ENCODE results near the gene GTPBP1. TPM values are rescaled to one million over a fixed set of nuclear protein-coding genes. Genes with fewer than 3 reads are reported as not detected.

Gene GTPBP1
- total and polyA plus RNA-seq, 2 of the 13 experiments (the other 11 are each of a cell fraction or from before 2014, with no cell fraction given) = 22.3 to 27.0 TPM

DNA sequence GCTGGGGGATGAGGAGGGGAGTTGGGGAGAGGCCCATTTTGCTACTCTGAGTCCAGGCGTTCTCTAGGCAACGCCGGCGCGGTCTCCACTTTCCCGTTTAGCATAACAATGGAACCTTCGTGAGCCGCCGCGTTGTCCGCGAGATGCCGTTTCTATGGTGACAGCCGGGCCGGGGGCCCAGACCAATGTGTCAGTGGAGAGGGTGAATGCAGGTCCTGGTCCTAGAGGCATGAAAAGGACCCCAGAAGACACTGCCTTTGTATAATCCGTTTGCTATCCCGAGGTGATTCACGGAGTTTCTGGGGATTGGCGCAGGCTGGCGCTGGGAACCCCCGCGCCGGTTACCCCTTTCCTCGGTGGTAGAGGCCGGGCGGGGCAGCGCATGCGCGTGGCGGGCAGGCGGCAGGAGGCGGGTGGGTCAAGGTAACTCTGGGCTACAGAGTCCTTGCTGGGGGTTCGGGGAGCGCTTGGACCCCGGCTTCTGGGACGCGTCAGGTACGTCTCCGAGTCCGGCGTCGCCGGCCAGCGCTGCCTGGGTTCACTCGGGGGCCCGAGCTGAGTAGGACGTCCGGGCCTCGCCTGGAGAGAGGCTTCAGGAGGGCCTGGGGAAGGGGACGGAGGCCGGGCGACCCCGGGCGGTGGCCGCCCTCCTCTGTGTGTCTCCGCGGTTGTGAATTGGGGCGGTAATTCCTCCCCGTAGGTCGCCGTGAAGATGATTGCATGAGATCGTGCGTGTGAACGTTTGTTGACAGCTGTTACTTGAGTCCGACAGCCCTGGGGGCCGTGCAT lies 49.3 kb upstream of the GTPBP1 start, which contains the start of the genes CBY1 and FAM227A (continued):
- TF ChIP-seq, protein P1, sequence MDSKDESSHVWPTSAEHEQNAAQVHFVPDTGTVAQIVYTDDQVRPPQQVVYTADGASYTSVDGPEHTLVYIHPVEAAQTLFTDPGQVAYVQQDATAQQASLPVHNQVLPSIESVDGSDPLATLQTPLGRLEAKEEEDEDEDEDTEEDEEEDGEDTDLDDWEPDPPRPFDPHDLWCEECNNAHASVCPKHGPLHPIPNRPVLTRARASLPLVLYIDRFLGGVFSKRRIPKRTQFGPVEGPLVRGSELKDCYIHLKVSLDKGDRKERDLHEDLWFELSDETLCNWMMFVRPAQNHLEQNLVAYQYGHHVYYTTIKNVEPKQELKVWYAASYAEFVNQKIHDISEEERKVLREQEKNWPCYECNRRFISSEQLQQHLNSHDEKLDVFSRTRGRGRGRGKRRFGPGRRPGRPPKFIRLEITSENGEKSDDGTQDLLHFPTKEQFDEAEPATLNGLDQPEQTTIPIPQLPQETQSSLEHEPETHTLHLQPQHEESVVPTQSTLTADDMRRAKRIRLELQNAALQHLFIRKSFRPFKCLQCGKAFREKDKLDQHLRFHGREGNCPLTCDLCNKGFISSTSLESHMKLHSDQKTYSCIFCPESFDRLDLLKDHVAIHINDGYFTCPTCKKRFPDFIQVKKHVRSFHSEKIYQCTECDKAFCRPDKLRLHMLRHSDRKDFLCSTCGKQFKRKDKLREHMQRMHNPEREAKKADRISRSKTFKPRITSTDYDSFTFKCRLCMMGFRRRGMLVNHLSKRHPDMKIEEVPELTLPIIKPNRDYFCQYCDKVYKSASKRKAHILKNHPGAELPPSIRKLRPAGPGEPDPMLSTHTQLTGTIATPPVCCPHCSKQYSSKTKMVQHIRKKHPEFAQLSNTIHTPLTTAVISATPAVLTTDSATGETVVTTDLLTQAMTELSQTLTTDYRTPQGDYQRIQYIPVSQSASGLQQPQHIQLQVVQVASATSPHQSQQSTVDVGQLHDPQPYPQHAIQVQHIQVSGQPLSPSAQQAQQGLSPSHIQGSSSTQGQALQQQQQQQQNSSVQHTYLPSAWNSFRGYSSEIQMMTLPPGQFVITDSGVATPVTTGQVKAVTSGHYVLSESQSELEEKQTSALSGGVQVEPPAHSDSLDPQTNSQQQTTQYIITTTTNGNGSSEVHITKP (CRISPR knock-in tag; IDR thresholded peaks at IDR 0.05; ENCODE audit: low read depth) = peak; percentile 100
- TF ChIP-seq ZNF775 (CRISPR knock-in tag; IDR thresholded peaks at IDR 0.05; ENCODE audit: borderline replicate concordance) (no peak), CENPBD1 (CRISPR knock-in tag; IDR thresholded peaks at IDR 0.05; ENCODE audit: borderline replicate concordance, low read depth) (no peak), ZNF234 (CRISPR knock-in tag; conservative IDR thresholded peaks at IDR 0.05) (no peak), CC2D1A (CRISPR knock-in tag; IDR thresholded peaks at IDR 0.05) (0 out of 2 replicates have a peak, but pooled peaks have one; percentile 20), SMC3 (IDR thresholded peaks at IDR 0.05; ENCODE audit: low read length) (no peak), HOXD1 (CRISPR knock-in tag; IDR thresholded peaks at IDR 0.05) (peak; percentile 60; the same call in 1 of the 2 replicates), FOXA3 (CRISPR knock-in tag; IDR thresholded peaks at IDR 0.05) (no peak), ZNF331 (CRISPR knock-in tag; IDR thresholded peaks at IDR 0.05) (no peak), MAFF (IDR thresholded peaks at IDR 0.05; ENCODE audit: low read depth, low read length) (no peak), ZNF777 (CRISPR knock-in tag; IDR thresholded peaks at IDR 0.05) (no peak), PPARG (CRISPR knock-in tag; conservative IDR thresholded peaks at IDR 0.05) (no peak), ZZZ3 (CRISPR knock-in tag; IDR thresholded peaks at IDR 0.05; ENCODE audit: borderline replicate concordance) (0 out of 2 replicates have a peak, but pooled peaks have one; percentile 43), ZNF569 (CRISPR knock-in tag; IDR thresholded peaks at IDR 0.05; ENCODE audit: borderline replicate concordance) (no peak)
- TF ChIP-seq, protein P2, sequence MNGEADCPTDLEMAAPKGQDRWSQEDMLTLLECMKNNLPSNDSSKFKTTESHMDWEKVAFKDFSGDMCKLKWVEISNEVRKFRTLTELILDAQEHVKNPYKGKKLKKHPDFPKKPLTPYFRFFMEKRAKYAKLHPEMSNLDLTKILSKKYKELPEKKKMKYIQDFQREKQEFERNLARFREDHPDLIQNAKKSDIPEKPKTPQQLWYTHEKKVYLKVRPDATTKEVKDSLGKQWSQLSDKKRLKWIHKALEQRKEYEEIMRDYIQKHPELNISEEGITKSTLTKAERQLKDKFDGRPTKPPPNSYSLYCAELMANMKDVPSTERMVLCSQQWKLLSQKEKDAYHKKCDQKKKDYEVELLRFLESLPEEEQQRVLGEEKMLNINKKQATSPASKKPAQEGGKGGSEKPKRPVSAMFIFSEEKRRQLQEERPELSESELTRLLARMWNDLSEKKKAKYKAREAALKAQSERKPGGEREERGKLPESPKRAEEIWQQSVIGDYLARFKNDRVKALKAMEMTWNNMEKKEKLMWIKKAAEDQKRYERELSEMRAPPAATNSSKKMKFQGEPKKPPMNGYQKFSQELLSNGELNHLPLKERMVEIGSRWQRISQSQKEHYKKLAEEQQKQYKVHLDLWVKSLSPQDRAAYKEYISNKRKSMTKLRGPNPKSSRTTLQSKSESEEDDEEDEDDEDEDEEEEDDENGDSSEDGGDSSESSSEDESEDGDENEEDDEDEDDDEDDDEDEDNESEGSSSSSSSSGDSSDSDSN (CRISPR knock-in tag; IDR thresholded peaks at IDR 0.05) = peak; percentile 57; the same call in 1 of the 2 replicates
- TF ChIP-seq, protein P3, sequence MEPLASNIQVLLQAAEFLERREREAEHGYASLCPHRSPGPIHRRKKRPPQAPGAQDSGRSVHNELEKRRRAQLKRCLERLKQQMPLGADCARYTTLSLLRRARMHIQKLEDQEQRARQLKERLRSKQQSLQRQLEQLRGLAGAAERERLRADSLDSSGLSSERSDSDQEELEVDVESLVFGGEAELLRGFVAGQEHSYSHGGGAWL (CRISPR knock-in tag; IDR thresholded peaks at IDR 0.05) = no peak
- TF ChIP-seq, protein P4, sequence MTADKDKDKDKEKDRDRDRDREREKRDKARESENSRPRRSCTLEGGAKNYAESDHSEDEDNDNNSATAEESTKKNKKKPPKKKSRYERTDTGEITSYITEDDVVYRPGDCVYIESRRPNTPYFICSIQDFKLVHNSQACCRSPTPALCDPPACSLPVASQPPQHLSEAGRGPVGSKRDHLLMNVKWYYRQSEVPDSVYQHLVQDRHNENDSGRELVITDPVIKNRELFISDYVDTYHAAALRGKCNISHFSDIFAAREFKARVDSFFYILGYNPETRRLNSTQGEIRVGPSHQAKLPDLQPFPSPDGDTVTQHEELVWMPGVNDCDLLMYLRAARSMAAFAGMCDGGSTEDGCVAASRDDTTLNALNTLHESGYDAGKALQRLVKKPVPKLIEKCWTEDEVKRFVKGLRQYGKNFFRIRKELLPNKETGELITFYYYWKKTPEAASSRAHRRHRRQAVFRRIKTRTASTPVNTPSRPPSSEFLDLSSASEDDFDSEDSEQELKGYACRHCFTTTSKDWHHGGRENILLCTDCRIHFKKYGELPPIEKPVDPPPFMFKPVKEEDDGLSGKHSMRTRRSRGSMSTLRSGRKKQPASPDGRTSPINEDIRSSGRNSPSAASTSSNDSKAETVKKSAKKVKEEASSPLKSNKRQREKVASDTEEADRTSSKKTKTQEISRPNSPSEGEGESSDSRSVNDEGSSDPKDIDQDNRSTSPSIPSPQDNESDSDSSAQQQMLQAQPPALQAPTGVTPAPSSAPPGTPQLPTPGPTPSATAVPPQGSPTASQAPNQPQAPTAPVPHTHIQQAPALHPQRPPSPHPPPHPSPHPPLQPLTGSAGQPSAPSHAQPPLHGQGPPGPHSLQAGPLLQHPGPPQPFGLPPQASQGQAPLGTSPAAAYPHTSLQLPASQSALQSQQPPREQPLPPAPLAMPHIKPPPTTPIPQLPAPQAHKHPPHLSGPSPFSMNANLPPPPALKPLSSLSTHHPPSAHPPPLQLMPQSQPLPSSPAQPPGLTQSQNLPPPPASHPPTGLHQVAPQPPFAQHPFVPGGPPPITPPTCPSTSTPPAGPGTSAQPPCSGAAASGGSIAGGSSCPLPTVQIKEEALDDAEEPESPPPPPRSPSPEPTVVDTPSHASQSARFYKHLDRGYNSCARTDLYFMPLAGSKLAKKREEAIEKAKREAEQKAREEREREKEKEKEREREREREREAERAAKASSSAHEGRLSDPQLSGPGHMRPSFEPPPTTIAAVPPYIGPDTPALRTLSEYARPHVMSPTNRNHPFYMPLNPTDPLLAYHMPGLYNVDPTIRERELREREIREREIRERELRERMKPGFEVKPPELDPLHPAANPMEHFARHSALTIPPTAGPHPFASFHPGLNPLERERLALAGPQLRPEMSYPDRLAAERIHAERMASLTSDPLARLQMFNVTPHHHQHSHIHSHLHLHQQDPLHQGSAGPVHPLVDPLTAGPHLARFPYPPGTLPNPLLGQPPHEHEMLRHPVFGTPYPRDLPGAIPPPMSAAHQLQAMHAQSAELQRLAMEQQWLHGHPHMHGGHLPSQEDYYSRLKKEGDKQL (CRISPR knock-in tag; IDR thresholded peaks at IDR 0.05; ENCODE audit: low read depth) = no peak
